ENCODE measurements around the gene SIN3B. TPM values are rescaled to one million over a fixed set of nuclear protein-coding genes. Genes with fewer than 3 reads are reported as not detected.

Gene SIN3B
- total and polyA plus RNA-seq, 12 donors = 22.8 to 133 (median 35.9) TPM

DNA sequence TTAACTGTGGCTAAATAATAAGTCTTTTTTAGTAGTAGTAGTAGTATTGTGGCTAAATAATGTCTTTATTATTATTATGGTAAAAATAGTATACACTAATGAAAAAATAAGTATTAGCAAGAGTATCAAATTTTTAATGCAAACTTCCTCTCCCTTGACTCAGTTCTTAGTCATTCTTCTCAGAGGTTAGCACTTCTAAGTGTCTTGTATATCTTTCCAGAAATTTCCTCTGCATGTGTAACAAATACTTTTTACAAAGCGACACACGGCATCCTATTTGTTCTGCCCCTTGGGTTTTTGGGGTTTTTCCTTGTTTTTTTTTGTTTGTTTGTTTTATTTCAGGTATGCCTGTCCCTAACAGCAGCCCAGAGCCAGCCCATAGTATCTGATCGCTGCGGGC is 20.9 kb downstream of the SIN3B start:
- no peak overlapping the region for H3K4me3 ChIP-seq
- DNase-seq = no peak
- H3K27me3 ChIP-seq = no peaks in the 10 kb centered on the region
- TF ChIP-seq CTCF (IDR thresholded peaks at IDR 0.05) (no peak), POLR2A (IDR thresholded peaks at IDR 0.05) (no peak)
- WGBS, 4 donors = 95 to 99% (median 97%) methylated on average over 4 of the region's 4 CpGs
- H3K4me1 ChIP-seq (replicated peaks in 1 of 2) = no peaks in the 10 kb centered on the region
- peaks cover 0 to 94% of the 10 kb centered on the region in 2 donors for H3K36me3 ChIP-seq (replicated peaks in 1 of 2)
- intact Hi-C loops (cut with DNase I) = no loop called here
- H3K9me3 ChIP-seq (replicated peaks in 1 of 3) = no peaks in the 10 kb centered on the region
- no peak overlapping the region for H3K27ac ChIP-seq

DNA sequence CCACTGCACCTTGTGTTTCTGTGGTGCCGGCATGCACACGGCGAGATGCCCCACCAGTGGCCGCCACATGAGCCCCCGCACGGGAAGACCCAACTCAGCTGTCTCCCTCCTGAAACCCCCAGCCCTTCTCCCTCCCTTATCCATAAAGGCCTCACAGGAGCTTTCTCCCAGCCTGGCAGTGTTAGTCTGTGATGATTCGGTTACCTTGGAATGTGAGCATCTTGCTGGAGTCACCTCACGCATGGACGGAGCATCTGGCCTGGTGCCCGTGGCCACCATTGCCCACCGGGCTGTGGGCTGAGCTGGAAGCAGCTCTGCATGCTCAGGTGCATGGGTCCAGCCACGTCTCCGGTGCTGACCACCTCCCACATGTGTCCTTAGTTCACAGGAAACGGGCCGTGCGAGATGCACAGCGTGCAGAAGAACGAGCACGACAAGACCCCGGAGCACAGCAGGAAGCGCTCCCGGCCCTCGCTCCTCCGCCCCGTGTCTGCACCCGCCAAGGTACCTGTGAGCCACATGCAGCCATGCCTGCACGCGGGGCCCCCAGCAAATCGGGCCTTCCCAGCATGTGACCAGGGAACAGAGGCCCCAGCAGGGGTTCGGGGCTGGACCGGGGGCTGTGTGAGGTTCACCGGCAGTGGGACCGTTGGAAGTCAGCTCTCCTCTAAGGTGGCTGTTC is 22.0 kb downstream of the SIN3B start:
- DNase-seq = no peak
- Histone ChIP-seq H3K27ac (no peak overlapping the region), H3K4me3 (no peak overlapping the region), H3K27me3 (no peaks in the 10 kb centered on the region), H3K4me1 (replicated peaks in 1 of 2) (no peaks in the 10 kb centered on the region), H3K9me3 (replicated peaks in 1 of 3) (no peaks in the 10 kb centered on the region), H3K36me3 (replicated peaks in 1 of 2) (peaks cover 0 to 88% of the 10 kb centered on the region in 2 donors)
- TF ChIP-seq POLR2A (IDR thresholded peaks at IDR 0.05) (no peak), CTCF (IDR thresholded peaks at IDR 0.05) (no peak)
- intact Hi-C loops (cut with DNase I) = no loop called here
- 92 to 96% (median 94%) methylated on average over 27 to 33 of the region's 33 CpGs for WGBS, 4 donors

DNA sequence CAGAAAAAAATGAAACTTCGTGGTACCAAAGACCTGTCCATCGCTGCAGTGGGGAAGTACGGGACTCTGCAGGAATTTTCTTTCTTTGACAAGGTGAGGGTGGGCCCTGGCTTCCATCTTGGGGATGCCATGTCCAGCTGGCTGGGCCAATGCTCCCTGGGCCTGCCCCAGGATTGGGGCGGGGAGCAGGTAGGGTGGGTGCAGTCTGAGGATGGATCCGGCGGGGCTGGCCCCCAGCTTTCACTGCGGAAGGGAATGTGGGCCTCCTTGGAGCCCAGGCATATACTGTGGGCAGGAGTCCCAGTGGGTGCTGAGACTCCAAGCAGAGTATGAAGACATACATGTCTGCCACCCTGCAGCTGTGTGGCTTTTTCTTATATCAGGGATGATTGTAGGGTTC is 23.9 kb downstream of the SIN3B start:
- intact Hi-C loops (cut with DNase I) = no loop called here
- Histone ChIP-seq H3K27me3 (no peaks in the 10 kb centered on the region), H3K9me3 (replicated peaks in 1 of 3) (no peaks in the 10 kb centered on the region), H3K36me3 (replicated peaks in 1 of 2) (peaks cover 0 to 70% of the 10 kb centered on the region in 2 donors), H3K4me3 (no peak overlapping the region), H3K27ac (no peak overlapping the region), H3K4me1 (replicated peaks in 1 of 2) (no peaks in the 10 kb centered on the region)
- WGBS, 4 donors = 80 to 97% (median 93%) methylated on average over 3 to 7 of the region's 7 CpGs
- TF ChIP-seq POLR2A (IDR thresholded peaks at IDR 0.05) (no peak), CTCF (IDR thresholded peaks at IDR 0.05) (no peak)
- no peak for DNase-seq

DNA sequence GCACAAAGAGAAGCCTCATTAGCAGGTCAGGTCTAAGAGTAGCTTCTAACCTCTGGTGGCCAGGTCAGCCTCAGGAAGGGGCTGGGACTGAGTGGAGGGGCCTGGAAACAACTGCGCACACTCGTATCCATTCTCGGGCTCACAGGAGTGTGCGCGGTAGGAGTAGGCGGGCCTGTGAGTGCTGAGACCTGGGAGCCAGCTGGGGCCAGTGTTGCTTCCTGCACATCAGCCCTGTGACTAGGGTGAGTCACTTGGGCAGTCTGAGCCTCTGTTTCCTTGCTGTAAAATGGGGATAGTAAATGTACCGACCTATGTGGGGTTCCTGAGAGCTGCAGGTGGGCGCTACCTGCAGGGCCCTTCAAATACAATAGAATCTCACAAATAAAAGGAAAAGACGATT is 26.9 kb downstream of the SIN3B start:
- intact Hi-C loops (cut with DNase I) = no loop called here
- DNase-seq = no peak
- H3K27me3 ChIP-seq = no peaks in the 10 kb centered on the region
- WGBS, 4 donors = 86 to 97% (median 92%) methylated on average over 4 to 9 of the region's 9 CpGs
- no peaks in the 10 kb centered on the region for H3K9me3 ChIP-seq (replicated peaks in 1 of 3)
- H3K27ac ChIP-seq = no peak overlapping the region
- no peak for TF ChIP-seq CTCF (IDR thresholded peaks at IDR 0.05)
- TF ChIP-seq POLR2A (IDR thresholded peaks at IDR 0.05) = no peak
- no peak overlapping the region for H3K4me3 ChIP-seq
- peaks cover 0 to 40% of the 10 kb centered on the region in 2 donors for H3K36me3 ChIP-seq (replicated peaks in 1 of 2)
- no peaks in the 10 kb centered on the region for H3K4me1 ChIP-seq (replicated peaks in 1 of 2)

All from adrenal gland (tissue), 12 donors.